Kidney epithelial cell (primary cell): Measurements from ENCODE around the gene TLR9. TPM values are rescaled to one million over a fixed set of nuclear protein-coding genes. Genes with fewer than 3 reads are reported as not detected.

Source experiments
- DNase-seq: peaks from one replicate; pipeline ENCODE4 v3.0.0-alpha.2; 2010; ENCODE audit warnings: low read depth
- H3K27me3 ChIP-seq: 2 replicates; pipeline ENCODE4 v1.6.0; 2011; ENCODE audit warnings: low read length; ENCODE audit not compliant: control insufficient read depth, insufficient read depth
- H3K36me3 ChIP-seq: 2 replicates; pipeline ENCODE4 v1.5.1; 2011; ENCODE audit warnings: low read length; ENCODE audit not compliant: control insufficient read depth, insufficient read depth
- H3K4me3 ChIP-seq: 2 replicates; pipeline ENCODE4 v1.5.1; 2011; ENCODE audit warnings: low read depth, mild to moderate bottlenecking, control low read depth, low read length
- CTCF ChIP-seq: IDR thresholded peaks from 2 replicates; pipeline ENCODE4 v1.5.1; 2011; ENCODE audit warnings: mild to moderate bottlenecking, moderate library complexity, low read length, control low read depth, inconsistent platforms; ENCODE audit not compliant: insufficient read depth, poor library complexity, severe bottlenecking
- total RNA-seq: library from RNA; depleted of rRNA; stranded (reverse); fragments of >200 nt; gene quantifications from 2 replicates; pipeline ENCODE4 v1.2.3, GENCODE V29; 2015

TLR9 gene
- total RNA-seq, 1 donor from 2014 or later = not detected

GRCh38 chr3:52256159-52256558 lies 30.7 kb upstream of the TLR9 start:
- H3K27me3 ChIP-seq = no peaks in the 10 kb centered on the region
- DNase-seq = no peak
- peaks cover 7% of the 10 kb centered on the region for H3K36me3 ChIP-seq
- no peak for TF ChIP-seq CTCF
- no peak overlapping the region for H3K4me3 ChIP-seq

GRCh38 chr3:52254608-52255007 lies 29.2 kb upstream of the TLR9 start:
- Histone ChIP-seq H3K27me3 (no peaks in the 10 kb centered on the region), H3K36me3 (peaks cover 7% of the 10 kb centered on the region), H3K4me3 (no peak overlapping the region)
- DNase-seq = no peak
- no peak for TF ChIP-seq CTCF

- no peak overlapping the region for H3K4me3 ChIP-seq
- H3K27me3 ChIP-seq = no peaks in the 10 kb centered on the region
- TF ChIP-seq CTCF = no peak
- H3K36me3 ChIP-seq = peaks cover 7% of the 10 kb centered on the region
- DNase-seq = no peak
These were observed 28.2 kb upstream of the TLR9 start for GRCh38 chr3:52253314-52254304.

GRCh38 chr3:52250122-52250521 lies 24.7 kb upstream of the TLR9 start:
- DNase-seq = no peak

GRCh38 chr3:52249683-52250082 lies 24.2 kb upstream of the TLR9 start:
- Histone ChIP-seq H3K36me3 (peaks cover 2% of the 10 kb centered on the region), H3K27me3 (no peaks in the 10 kb centered on the region), H3K4me3 (no peak overlapping the region)
- TF ChIP-seq CTCF = no peak
- DNase-seq = no peak

More at GRCh38 chr3:52250122-52250521, 24.7 kb upstream of the TLR9 start:
- peaks cover 2% of the 10 kb centered on the region for H3K36me3 ChIP-seq
- TF ChIP-seq CTCF = no peak
- no peak overlapping the region for H3K4me3 ChIP-seq
- no peaks in the 10 kb centered on the region for H3K27me3 ChIP-seq
